HepG2 (cell line): Measurements from ENCODE around the gene TMEM107. TPM values are rescaled to one million over a fixed set of nuclear protein-coding genes. Genes with fewer than 3 reads are reported as not detected.
A peak's percentile ranks its signal among the peaks of the same experiment; 100 is the strongest.

Experiments
- BHLHE40 ChIP-seq: IDR thresholded peaks from 2 replicates; pipeline ENCODE4 v1.6.1; 2011; ENCODE audit warnings: low read length, improper control_type of control experiment
- BRCA1 ChIP-seq: sonication (generic); formaldehyde crosslinking; IDR thresholded peaks from 2 replicates; pipeline ENCODE4 v1.4.0; 2020; ENCODE audit warnings: missing genetic modification reagents
- CBX5 ChIP-seq: sonication (generic); formaldehyde crosslinking; IDR thresholded peaks from 2 replicates; pipeline ENCODE4 v1.4.0; 2020; ENCODE audit warnings: missing genetic modification reagents, borderline replicate concordance
- FOXC1 ChIP-seq: sonication (generic); formaldehyde crosslinking; IDR thresholded peaks from 2 replicates; pipeline ENCODE4 v1.8.0; 2022; ENCODE audit warnings: mild to moderate bottlenecking, missing genetic modification reagents, borderline replicate concordance
- HCFC1 ChIP-seq: fragments of 150-350 bp; IDR thresholded peaks from 2 replicates; pipeline ENCODE4 v1.6.1; 2014; ENCODE audit warnings: low read depth, low read length
- IRF1 ChIP-seq: sonication (generic); formaldehyde crosslinking; IDR thresholded peaks from 2 replicates; pipeline ENCODE4 v1.4.0; 2020; ENCODE audit warnings: low read depth, mild to moderate bottlenecking, missing genetic modification reagents
- KAT2B ChIP-seq: fragments of 150-350 bp; IDR thresholded peaks from 2 replicates; pipeline ENCODE4 v1.6.1; 2014; ENCODE audit warnings: low read depth, low read length, borderline replicate concordance
- MBD4 ChIP-seq: IDR thresholded peaks from 2 replicates; pipeline ENCODE4 v1.6.1; 2012; ENCODE audit warnings: low read length, inconsistent platforms, borderline replicate concordance
- MLXIP ChIP-seq: sonication (generic); formaldehyde crosslinking; IDR thresholded peaks from 2 replicates; pipeline ENCODE4 v1.9.0; 2021; ENCODE audit warnings: missing genetic modification reagents, borderline replicate concordance
- MNT ChIP-seq: fragments of 450-650 bp; IDR thresholded peaks from 2 replicates; pipeline ENCODE4 v1.6.1; 2016
- MTERF4 ChIP-seq: sonication (generic); formaldehyde crosslinking; IDR thresholded peaks from 2 replicates; pipeline ENCODE4 v1.8.0; 2023; ENCODE audit warnings: mild to moderate bottlenecking, missing genetic modification reagents
- NCOA2 ChIP-seq: sonication (generic); formaldehyde crosslinking; IDR thresholded peaks from 2 replicates; pipeline ENCODE4 v1.8.0; 2022; ENCODE audit warnings: inconsistent platforms
- SP2 ChIP-seq: sonication (generic); formaldehyde crosslinking; IDR thresholded peaks from 2 replicates; pipeline ENCODE4 v1.5.1; 2020; ENCODE audit warnings: mild to moderate bottlenecking, missing genetic modification reagents
- SRY ChIP-seq: sonication (generic); formaldehyde crosslinking; IDR thresholded peaks from 2 replicates; pipeline ENCODE4 v1.8.0; 2022; ENCODE audit warnings: mild to moderate bottlenecking, missing genetic modification reagents
- ZMYM4 ChIP-seq: sonication (generic); formaldehyde crosslinking; IDR thresholded peaks from 2 replicates; pipeline ENCODE4 v1.8.1; 2023; ENCODE audit warnings: mild to moderate bottlenecking, missing genetic modification reagents
- ZNF207 ChIP-seq: fragments of 450-650 bp; IDR thresholded peaks from 2 replicates; pipeline ENCODE4 v1.6.1; 2016; ENCODE audit warnings: antibody characterized with exemption, borderline replicate concordance
- ZNF275 ChIP-seq: sonication (generic); formaldehyde crosslinking; IDR thresholded peaks from 2 replicates; pipeline ENCODE4 v1.8.0; 2022; ENCODE audit warnings: missing genetic modification reagents, mild to moderate bottlenecking, inconsistent platforms, borderline replicate concordance
- ZNF317 ChIP-seq: sonication (generic); formaldehyde crosslinking; IDR thresholded peaks from 2 replicates; pipeline ENCODE4 v1.5.0; 2020; ENCODE audit warnings: mild to moderate bottlenecking, missing genetic modification reagents
- ZNF616 ChIP-seq: sonication (generic); formaldehyde crosslinking; IDR thresholded peaks from 2 replicates; pipeline ENCODE4 v1.5.0; 2020; ENCODE audit warnings: low read depth, mild to moderate bottlenecking, missing genetic modification reagents
- ZNF703 ChIP-seq: sonication (generic); formaldehyde crosslinking; IDR thresholded peaks from 2 replicates; pipeline ENCODE4 v1.5.1; 2020; ENCODE audit warnings: missing genetic modification reagents, mild to moderate bottlenecking, moderate library complexity, borderline replicate concordance
- ZNF773 ChIP-seq: sonication (generic); formaldehyde crosslinking; IDR thresholded peaks from 2 replicates; pipeline ENCODE4 v1.4.0; 2020; ENCODE audit warnings: missing genetic modification reagents, borderline replicate concordance
- ZNF792 ChIP-seq: IDR thresholded peaks from 2 replicates; pipeline ENCODE4 v1.6.1; 2016
- ZSCAN30 ChIP-seq: sonication (generic); formaldehyde crosslinking; IDR thresholded peaks from 2 replicates; pipeline ENCODE4 v1.5.0; 2020; ENCODE audit warnings: mild to moderate bottlenecking, missing genetic modification reagents
- polyA plus RNA-seq, 8 experiments: library from polyadenylated mRNA; depleted of rRNA in 3 of 8; stranded (reverse) in 7 of 8; unstranded in 1 of 8; fragments of >200 nt; fragmentation: Illumina TruSeq in 4 of 8; extraction: Trizol in 4 of 8; gene quantifications; 2 replicates each; pipeline versions ENCODE4 v1.2.1 to v1.2.3, GENCODE V29; 2011 to 2016; ENCODE audit warnings: low read depth in 4 of 8, missing spikeins in 1 of 8, mixed read lengths in 1 of 8; ENCODE audit not compliant: insufficient read depth in 1 of 8
- total RNA-seq, 5 experiments: library from RNA; depleted of rRNA; stranded (reverse); fragments of >200 nt; fragmentation: Illumina TruSeq; extraction: Trizol; gene quantifications; 2 replicates each; pipeline ENCODE4 v1.2.3, GENCODE V29; 2016; ENCODE audit warnings: low read depth in 1 of 5

TMEM107 gene
- total and polyA plus RNA-seq, 2 of the 13 experiments (the other 11 are each of a cell fraction or from before 2014, with no cell fraction given) = 7.2 to 15.3 TPM

- TF ChIP-seq BRCA1 (CRISPR knock-in tag) = no peak
- TF ChIP-seq SP2 (CRISPR knock-in tag) = no peak
- TF ChIP-seq ZMYM4 (CRISPR knock-in tag) = peak; percentile 63
- peak; percentile 98 for TF ChIP-seq ZSCAN30 (CRISPR knock-in tag)
- no peak; the same call in 1 of the 2 replicates for TF ChIP-seq SRY (CRISPR knock-in tag)
- no peak for TF ChIP-seq BHLHE40
- TF ChIP-seq IRF1 = no peak
- TF ChIP-seq ZNF773 = no peak
- no peak; the same call in 1 of the 2 replicates for TF ChIP-seq ZNF703 (CRISPR knock-in tag)
- no peak for TF ChIP-seq KAT2B
- no peak for TF ChIP-seq MLXIP (CRISPR knock-in tag)
- 0 out of 2 replicates have a peak, but pooled peaks have one; percentile 34 for TF ChIP-seq FOXC1
- peak; percentile 79 for TF ChIP-seq MNT
- no peak for TF ChIP-seq NCOA2 (CRISPR knock-in tag)
- TF ChIP-seq ZNF317 = peak; percentile 5; the same call in 1 of the 2 replicates
- no peak for TF ChIP-seq ZNF616 (CRISPR knock-in tag)
- TF ChIP-seq MBD4 = 0 out of 2 replicates have a peak, but pooled peaks have one; percentile 21
- no peak for TF ChIP-seq HCFC1
- no peak for TF ChIP-seq MTERF4 (CRISPR knock-in tag)
- TF ChIP-seq ZNF207 = no peak
- TF ChIP-seq CBX5 = 0 out of 2 replicates have a peak, but pooled peaks have one; percentile 64
- TF ChIP-seq ZNF792 (CRISPR knock-in tag) = 0 out of 2 replicates have a peak, but pooled peaks have one; percentile 15
- TF ChIP-seq ZNF275 (CRISPR knock-in tag) = no peak
These were observed 11.5 kb upstream of the TMEM107 start (continued) for GRCh38 chr17:8187517-8188262.
